Liver (tissue), 9 donors: ENCODE measurements around the gene NOX4. TPM values are rescaled to one million over a fixed set of nuclear protein-coding genes. Genes with fewer than 3 reads are reported as not detected.

Experiments used
- DNase-seq: peaks from one replicate; pipeline ENCODE4 v3.0.0-alpha.2; 2017; ENCODE audit warnings: low spot score
- H3K27ac ChIP-seq, 2 donors: one replicate each; pipeline ENCODE4 v1.7.0; 2013; ENCODE audit warnings: inconsistent platforms in 2 of 2, low read length in 2 of 2, control low read depth in 1 of 2, low read depth in 1 of 2, mild to moderate bottlenecking in 1 of 2
- H3K27me3 ChIP-seq, 4 donors: one replicate each; pipeline versions ENCODE4 v1.6.1 to v1.7.0; 2013; ENCODE audit warnings: low read length in 3 of 4, inconsistent platforms in 1 of 4, mild to moderate bottlenecking in 1 of 4, moderate library complexity in 1 of 4; ENCODE audit not compliant: control insufficient read depth in 4 of 4, insufficient read depth in 4 of 4
- H3K36me3 ChIP-seq, 4 donors: one replicate each; pipeline versions ENCODE4 v1.6.1 to v1.7.0; 2013; ENCODE audit warnings: low read length in 3 of 4, mild to moderate bottlenecking in 3 of 4, low read depth in 1 of 4, moderate library complexity in 1 of 4; ENCODE audit not compliant: control insufficient read depth in 4 of 4, insufficient read depth in 3 of 4
- H3K4me1 ChIP-seq, 4 donors: one replicate each; pipeline versions ENCODE4 v1.6.1 to v1.7.0; 2013; ENCODE audit warnings: low read length in 3 of 4, mild to moderate bottlenecking in 3 of 4, moderate library complexity in 1 of 4; ENCODE audit not compliant: control insufficient read depth in 4 of 4, insufficient read depth in 4 of 4
- H3K4me3 ChIP-seq, 3 donors: one replicate each; pipeline versions ENCODE4 v1.6.1 to v1.7.0; 2013; ENCODE audit warnings: low read length in 3 of 3, control low read depth in 1 of 3, low read depth in 1 of 3, mild to moderate bottlenecking in 1 of 3
- H3K9ac ChIP-seq, 2 donors: one replicate each; pipeline ENCODE4 v1.7.0; 2013; ENCODE audit warnings: low read length in 2 of 2, mild to moderate bottlenecking in 2 of 2, moderate library complexity in 2 of 2, control low read depth in 1 of 2, low read depth in 1 of 2
- H3K9me3 ChIP-seq, 4 donors: one replicate each; pipeline versions ENCODE4 v1.6.1 to v1.7.0; 2013; ENCODE audit warnings: low read length in 3 of 4; ENCODE audit not compliant: control insufficient read depth in 4 of 4
- CTCF ChIP-seq: fragments of 150-350 bp; IDR thresholded peaks from 2 replicates; pipeline ENCODE4 v1.5.1; 2017; ENCODE audit warnings: improper control_type of control experiment, low read depth, low read length; ENCODE audit not compliant: missing input control
- EGR1 ChIP-seq, 2 donors: IDR thresholded peaks; 2 replicates each; pipeline ENCODE4 v1.6.1; 2016 to 2018; ENCODE audit warnings: antibody characterized with exemption in 2 of 2, low read depth in 2 of 2
- FOXA1 ChIP-seq: IDR thresholded peaks from 2 replicates; pipeline ENCODE4 v1.6.1; 2016; ENCODE audit warnings: antibody characterized with exemption
- FOXA2 ChIP-seq: IDR thresholded peaks from 2 replicates; pipeline ENCODE4 v1.6.1; 2016; ENCODE audit warnings: antibody characterized with exemption
- GABPA ChIP-seq, 2 donors: IDR thresholded peaks in 1 of 2; conservative IDR thresholded peaks in 1 of 2; 2 replicates each; pipeline ENCODE4 v1.6.1; 2016; ENCODE audit warnings: antibody characterized with exemption in 2 of 2, mild to moderate bottlenecking in 1 of 2, moderate library complexity in 1 of 2
- HNF4A ChIP-seq, 2 donors: conservative IDR thresholded peaks; 2 replicates each; pipeline ENCODE4 v1.6.1; 2016; ENCODE audit warnings: antibody characterized with exemption in 2 of 2, mild to moderate bottlenecking in 2 of 2
- HNF4G ChIP-seq: IDR thresholded peaks from 2 replicates; pipeline ENCODE4 v1.6.1; 2016; ENCODE audit warnings: antibody characterized with exemption
- JUND ChIP-seq, 2 donors: IDR thresholded peaks; 2 replicates each; pipeline ENCODE4 v1.6.1; 2016; ENCODE audit warnings: antibody characterized with exemption in 2 of 2
- MAX ChIP-seq: IDR thresholded peaks from 2 replicates; pipeline ENCODE4 v1.6.1; 2016; ENCODE audit warnings: antibody characterized with exemption
- NR2F2 ChIP-seq: IDR thresholded peaks from 2 replicates; pipeline ENCODE4 v1.6.1; 2016; ENCODE audit warnings: antibody characterized with exemption
- RAD21 ChIP-seq, 2 donors: IDR thresholded peaks; 2 replicates each; pipeline ENCODE4 v1.6.1; 2016; ENCODE audit warnings: antibody characterized with exemption in 2 of 2, mild to moderate bottlenecking in 2 of 2
- REST ChIP-seq: IDR thresholded peaks from 2 replicates; pipeline ENCODE4 v1.6.1; 2016; ENCODE audit warnings: antibody characterized with exemption, mild to moderate bottlenecking
- RXRA ChIP-seq, 2 donors: IDR thresholded peaks; 2 replicates each; pipeline ENCODE4 v1.6.1; 2017 to 2018; ENCODE audit warnings: antibody characterized with exemption in 2 of 2, mild to moderate bottlenecking in 1 of 2
- SP1 ChIP-seq: IDR thresholded peaks from 2 replicates; pipeline ENCODE4 v1.6.1; 2018; ENCODE audit warnings: antibody characterized with exemption, mild to moderate bottlenecking
- TAF1 ChIP-seq: conservative IDR thresholded peaks from 2 replicates; pipeline ENCODE4 v1.6.1; 2016; ENCODE audit warnings: antibody characterized with exemption, mild to moderate bottlenecking
- YY1 ChIP-seq: IDR thresholded peaks from 2 replicates; pipeline ENCODE4 v1.6.1; 2016; ENCODE audit warnings: antibody characterized with exemption, mild to moderate bottlenecking
- WGBS: extraction: QIAGEN DNeasy Blood & Tissue Kit; methylation state at CpG from one replicate; pipeline ENCODE4 v1.1.7; 2013; 5-methylcytosine and 5-hydroxymethylcytosine counted together
- polyA plus RNA-seq, 2 donors: library from polyadenylated mRNA; stranded (reverse) in 1 of 2; unstranded in 1 of 2; fragments of 200-250 nt in 1 of 2; fragments of >200 nt in 1 of 2; fragmentation: Nextera tagmentation in 1 of 2; extraction: Ambion mirVana in 1 of 2; gene quantifications; one replicate each; pipeline versions ENCODE4 v1.2.1 to v1.2.3, GENCODE V29; 2013 to 2015
- total RNA-seq, 2 donors: library from RNA; depleted of rRNA; stranded (reverse); fragments of >200 nt; gene quantifications; one replicate each; pipeline ENCODE4 v1.2.3, GENCODE V29; 2014
- TF ChIP-seq, protein P1 (sequence below): IDR thresholded peaks from 2 replicates; pipeline ENCODE4 v1.6.1; 2016; ENCODE audit warnings: antibody characterized with exemption
- TF ChIP-seq, protein P2 (sequence below): IDR thresholded peaks from 2 replicates; pipeline ENCODE4 v1.6.1; 2016; ENCODE audit warnings: antibody characterized with exemption
- donor health status: healthy.
- donor health status: healthy.
- donor health status: healthy.
- donor health status: healthy.
- donor health status: healthy.

NOX4 gene
- total and polyA plus RNA-seq, 4 donors: 0.07 to 0.29 (median 0.19) TPM; not detected in 1

DNA sequence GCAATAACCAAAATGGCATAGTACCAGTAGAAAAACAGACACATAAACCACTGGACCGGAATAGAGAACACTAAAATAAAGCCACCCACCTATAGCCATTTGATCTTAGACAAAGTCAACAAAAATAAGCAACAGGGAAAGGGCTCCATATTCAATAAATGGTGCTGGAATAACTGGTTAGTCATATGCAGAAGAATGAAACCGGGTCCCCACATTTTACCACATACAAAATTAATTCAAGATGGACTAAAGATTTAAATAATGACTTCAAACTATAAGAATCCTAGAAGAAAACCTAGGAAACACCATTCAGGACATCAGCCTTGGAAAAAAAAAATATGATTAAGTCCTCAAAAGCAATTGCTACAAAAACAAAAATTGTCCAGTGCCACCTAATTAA, 30.1 kb upstream of the NOX4 start:
- DNase-seq: no peak
- Histone ChIP-seq H3K27ac (no peak overlapping the region), H3K4me3 (no peak overlapping the region), H3K4me1 (no peaks in the 10 kb centered on the region), H3K27me3 (peaks cover 0 to 2% (median 0%) of the 10 kb centered on the region in 4 donors), H3K9ac (no peak overlapping the region), H3K36me3 (no peaks in the 10 kb centered on the region), H3K9me3 (no peaks in the 10 kb centered on the region)
- TF ChIP-seq FOXA2: no peak
- TF ChIP-seq GABPA (IDR thresholded peaks at IDR 0.05 in 1 of 2, conservative IDR thresholded peaks at IDR 0.05 in 1 of 2): no peak
- WGBS: 90% methylated on average over 2 of the region's 2 CpGs

GRCh38 chr11:89516496-89516895, 25.3 kb upstream of the NOX4 start:
- Histone ChIP-seq H3K36me3 (no peaks in the 10 kb centered on the region), H3K4me1 (no peaks in the 10 kb centered on the region), H3K4me3 (no peak overlapping the region), H3K27me3 (peaks cover 0 to 2% (median 0%) of the 10 kb centered on the region in 4 donors), H3K27ac (no peak overlapping the region), H3K9me3 (no peaks in the 10 kb centered on the region), H3K9ac (no peak overlapping the region)
- no peak for TF ChIP-seq YY1
- no peak for TF ChIP-seq SP1
- TF ChIP-seq, protein P1, sequence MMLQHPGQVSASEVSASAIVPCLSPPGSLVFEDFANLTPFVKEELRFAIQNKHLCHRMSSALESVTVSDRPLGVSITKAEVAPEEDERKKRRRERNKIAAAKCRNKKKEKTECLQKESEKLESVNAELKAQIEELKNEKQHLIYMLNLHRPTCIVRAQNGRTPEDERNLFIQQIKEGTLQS: no peak
- TF ChIP-seq MAX: no peak
- no peak for TF ChIP-seq EGR1 (IDR thresholded peaks at IDR 0.05; ENCODE audit: low read depth in 2 of 2)
- TF ChIP-seq JUND (IDR thresholded peaks at IDR 0.05): no peak
- no peak for TF ChIP-seq CTCF
- no peak for TF ChIP-seq NR2F2
- TF ChIP-seq, protein P2, sequence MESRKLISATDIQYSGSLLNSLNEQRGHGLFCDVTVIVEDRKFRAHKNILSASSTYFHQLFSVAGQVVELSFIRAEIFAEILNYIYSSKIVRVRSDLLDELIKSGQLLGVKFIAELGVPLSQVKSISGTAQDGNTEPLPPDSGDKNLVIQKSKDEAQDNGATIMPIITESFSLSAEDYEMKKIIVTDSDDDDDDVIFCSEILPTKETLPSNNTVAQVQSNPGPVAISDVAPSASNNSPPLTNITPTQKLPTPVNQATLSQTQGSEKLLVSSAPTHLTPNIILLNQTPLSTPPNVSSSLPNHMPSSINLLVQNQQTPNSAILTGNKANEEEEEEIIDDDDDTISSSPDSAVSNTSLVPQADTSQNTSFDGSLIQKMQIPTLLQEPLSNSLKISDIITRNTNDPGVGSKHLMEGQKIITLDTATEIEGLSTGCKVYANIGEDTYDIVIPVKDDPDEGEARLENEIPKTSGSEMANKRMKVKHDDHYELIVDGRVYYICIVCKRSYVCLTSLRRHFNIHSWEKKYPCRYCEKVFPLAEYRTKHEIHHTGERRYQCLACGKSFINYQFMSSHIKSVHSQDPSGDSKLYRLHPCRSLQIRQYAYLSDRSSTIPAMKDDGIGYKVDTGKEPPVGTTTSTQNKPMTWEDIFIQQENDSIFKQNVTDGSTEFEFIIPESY: no peak
- TF ChIP-seq REST: no peak
- no peak for TF ChIP-seq FOXA2
- no peak for TF ChIP-seq GABPA (IDR thresholded peaks at IDR 0.05 in 1 of 2, conservative IDR thresholded peaks at IDR 0.05 in 1 of 2)
- TF ChIP-seq HNF4A (conservative IDR thresholded peaks at IDR 0.05): no peak
- no peak for TF ChIP-seq HNF4G
- TF ChIP-seq RXRA (IDR thresholded peaks at IDR 0.05): no peak
- TF ChIP-seq RAD21 (IDR thresholded peaks at IDR 0.05): no peak
- TF ChIP-seq TAF1: no peak
- no peak for TF ChIP-seq FOXA1
- DNase-seq: no peak
- WGBS: 60% methylated on average over 2 of the region's 2 CpGs
